H1 (cell line): ENCODE results near the gene CDH20. TPM values are rescaled to one million over a fixed set of nuclear protein-coding genes. Genes with fewer than 3 reads are reported as not detected.

ENCODE experiments used
- CTCF ChIA-PET: fragments of 300-600 bp; sonication (Branson Sonifier 250); formaldehyde crosslinking; loops from one replicate; lab custom pipeline; 2021; ENCODE audit not compliant: partially characterized antibody; lab: Charles Lee
- POLR2A ChIA-PET: fragments of 300-600 bp; sonication (Branson Sonifier 250); formaldehyde crosslinking; loops from one replicate; lab custom pipeline; 2021; ENCODE audit warnings: inconsistent platforms; ENCODE audit not compliant: partially characterized antibody; lab: Charles Lee
- DNase-seq, 2 experiments: peaks; one replicate each; pipeline versions ENCODE4 v3.0.0 to v3.0.0-alpha.2; 2010 to 2022; ENCODE audit warnings: low spot score in 2 of 2, low read depth in 1 of 2, mixed read lengths in 1 of 2
- FAIRE-seq: peaks from 2 replicates; lab custom pipeline; 2011; peaks lifted over from hg19 to GRCh38; lab: Jason Lieb, UNC
- H2AFZ ChIP-seq: 2 replicates; pipeline ENCODE4 v1.8.1; 2012; ENCODE audit warnings: low read length, inconsistent platforms
- H2AK5ac ChIP-seq: 2 replicates; pipeline ENCODE4 v1.6.1; 2013; ENCODE audit warnings: low read depth, low read length
- H2BK120ac ChIP-seq: replicated peaks from 2 replicates; pipeline ENCODE3; 2013; ENCODE audit warnings: low read depth, low read length, inconsistent platforms
- H2BK12ac ChIP-seq: 2 replicates; pipeline ENCODE4 v1.6.1; 2013; ENCODE audit warnings: low read depth, low read length
- H2BK15ac ChIP-seq: 2 replicates; pipeline ENCODE4 v1.6.1; 2013; ENCODE audit warnings: low read length
- H2BK20ac ChIP-seq: 2 replicates; pipeline ENCODE4 v1.6.1; 2013; ENCODE audit warnings: low read length
- H2BK5ac ChIP-seq: 2 replicates; pipeline ENCODE4 v1.6.1; 2013; ENCODE audit warnings: low read depth, low read length
- H3K14ac ChIP-seq: 2 replicates; pipeline ENCODE4 v1.6.1; 2013; ENCODE audit warnings: inconsistent platforms; ENCODE audit not compliant: insufficient read length
- H3K18ac ChIP-seq: 2 replicates; pipeline ENCODE4 v1.6.1; 2013; ENCODE audit warnings: low read length; ENCODE audit errors: extremely low read depth
- H3K23ac ChIP-seq: 2 replicates; pipeline ENCODE4 v1.6.1; 2013; ENCODE audit warnings: inconsistent platforms; ENCODE audit not compliant: insufficient read length
- H3K23me2 ChIP-seq: 2 replicates; pipeline ENCODE4 v1.6.1; 2013; ENCODE audit warnings: low read depth, low read length
- H3K27ac ChIP-seq: 2 replicates; pipeline ENCODE4 v1.6.1; 2011; ENCODE audit warnings: low read depth, low read length, inconsistent platforms
- H3K27me3 ChIP-seq, 4 experiments: replicated peaks in 1 of 4; 1 replicate in 1 of 4; 2 replicates in 3 of 4; pipeline versions ENCODE4 v1.6.1 to v1.8.1; 2011 to 2013; ENCODE audit warnings: low read length in 3 of 4, mild to moderate bottlenecking in 3 of 4, inconsistent platforms in 2 of 4, mixed read lengths in 2 of 4, moderate library complexity in 1 of 4; ENCODE audit not compliant: control insufficient read depth in 3 of 4, insufficient read depth in 3 of 4; ENCODE audit errors: extremely low read depth in 1 of 4
- H3K36me3 ChIP-seq, 4 experiments: 2 replicates each; pipeline versions ENCODE4 v1.6.1 to v1.8.1; 2011 to 2013; ENCODE audit warnings: mild to moderate bottlenecking in 4 of 4, low read length in 3 of 4, moderate library complexity in 2 of 4, control low read depth in 1 of 4, inconsistent platforms in 1 of 4; ENCODE audit not compliant: insufficient read depth in 4 of 4, control insufficient read depth in 2 of 4
- H3K4ac ChIP-seq: replicated peaks from 2 replicates; pipeline ENCODE3; 2013; ENCODE audit warnings: low read length, low read depth, mixed read lengths, inconsistent platforms; ENCODE audit not compliant: insufficient read length
- H3K4me1 ChIP-seq, 4 experiments: replicated peaks in 1 of 4; 1 replicate in 1 of 4; 2 replicates in 3 of 4; pipeline versions ENCODE4 v1.6.1 to v1.8.1; 2011 to 2013; ENCODE audit warnings: low read length in 3 of 4, inconsistent platforms in 2 of 4, mixed read lengths in 1 of 4; ENCODE audit not compliant: insufficient read depth in 4 of 4, control insufficient read depth in 3 of 4
- H3K4me2 ChIP-seq, 2 experiments: 2 replicates each; pipeline versions ENCODE4 v1.6.1 to v1.8.1; 2011 to 2013; ENCODE audit warnings: low read depth in 2 of 2, low read length in 2 of 2, control low read depth in 1 of 2, inconsistent platforms in 1 of 2, mild to moderate bottlenecking in 1 of 2; ENCODE audit not compliant: insufficient read depth in 1 of 2
- H3K4me3 ChIP-seq, 4 experiments: fragments of 200-600, 300-600 bp in 1 of 4; sonication (generic), shearing (Covaris generic), sonication (Bioruptor Twin) in 1 of 4; 2 replicates each; pipeline versions ENCODE4 v1.5.1 to v1.8.1; 2011 to 2016; ENCODE audit warnings: low read length in 4 of 4, low read depth in 3 of 4, control low read depth in 2 of 4, inconsistent platforms in 2 of 4, mild to moderate bottlenecking in 2 of 4, mixed read lengths in 1 of 4, moderate library complexity in 1 of 4; ENCODE audit not compliant: insufficient read depth in 2 of 4; ENCODE audit errors: extremely low read depth in 1 of 4
- H3K56ac ChIP-seq: replicated peaks from 2 replicates; pipeline ENCODE3; 2013; ENCODE audit warnings: low read depth, mild to moderate bottlenecking, mixed read lengths, low read length, inconsistent platforms; ENCODE audit not compliant: insufficient read length
- H3K79me1 ChIP-seq: 2 replicates; pipeline ENCODE4 v1.6.1; 2013; ENCODE audit warnings: low read depth, low read length, control low read depth
- H3K79me2 ChIP-seq, 2 experiments: 2 replicates each; pipeline versions ENCODE4 v1.6.1 to v1.8.1; 2012 to 2013; ENCODE audit warnings: low read length in 2 of 2, mild to moderate bottlenecking in 2 of 2, inconsistent platforms in 1 of 2; ENCODE audit not compliant: insufficient read depth in 2 of 2, control insufficient read depth in 1 of 2
- H3K9ac ChIP-seq, 4 experiments: replicated peaks in 1 of 4; 1 replicate in 1 of 4; 2 replicates in 3 of 4; pipeline versions ENCODE4 v1.6.1 to v1.8.1; 2011 to 2013; ENCODE audit warnings: low read depth in 3 of 4, low read length in 3 of 4, control low read depth in 2 of 4, mild to moderate bottlenecking in 2 of 4, moderate library complexity in 2 of 4, inconsistent platforms in 1 of 4; ENCODE audit errors: extremely low read depth in 1 of 4
- H3K9me3 ChIP-seq, 2 experiments: 2 replicates each; pipeline versions ENCODE4 v1.6.1 to v1.8.1; 2012 to 2013; ENCODE audit warnings: mild to moderate bottlenecking in 2 of 2, moderate library complexity in 2 of 2, control low read depth in 1 of 2, inconsistent platforms in 1 of 2, low read depth in 1 of 2, low read length in 1 of 2, mixed read lengths in 1 of 2; ENCODE audit not compliant: insufficient read depth in 2 of 2
- H4K20me1 ChIP-seq, 2 experiments: replicated peaks in 1 of 2; 2 replicates each; pipeline versions ENCODE3 to v1.8.1; 2011 to 2013; ENCODE audit warnings: inconsistent platforms in 2 of 2, low read length in 2 of 2, mild to moderate bottlenecking in 1 of 2; ENCODE audit not compliant: insufficient read depth in 2 of 2, control insufficient read depth in 1 of 2
- H4K5ac ChIP-seq: 2 replicates; pipeline ENCODE4 v1.6.1; 2013; ENCODE audit warnings: low read length, low read depth, mixed read lengths, inconsistent platforms; ENCODE audit not compliant: insufficient read length
- H4K8ac ChIP-seq: 2 replicates; pipeline ENCODE4 v1.8.0; 2013; ENCODE audit warnings: mild to moderate bottlenecking, moderate library complexity, low read length, inconsistent platforms; ENCODE audit not compliant: insufficient read depth; ENCODE audit errors: extremely low read depth
- H4K91ac ChIP-seq: replicated peaks from 2 replicates; pipeline ENCODE3; 2013; ENCODE audit warnings: low read length, mixed read lengths, inconsistent platforms; ENCODE audit not compliant: insufficient read length
- NRF1 ChIP-seq: IDR thresholded peaks from 2 replicates; pipeline ENCODE4 v1.6.1; 2011; ENCODE audit warnings: mild to moderate bottlenecking, low read depth, low read length, improper control_type of control experiment
- POLR2A ChIP-seq, 2 experiments: IDR thresholded peaks; 1 replicate in 1 of 2; 2 replicates in 1 of 2; pipeline ENCODE4 v1.6.1; 2011; ENCODE audit warnings: low read depth in 2 of 2, low read length in 2 of 2, mild to moderate bottlenecking in 2 of 2; ENCODE audit errors: control extremely low read depth in 1 of 2
- YY1 ChIP-seq: IDR thresholded peaks from 2 replicates; pipeline ENCODE4 v1.6.1; 2011; ENCODE audit warnings: low read depth, mild to moderate bottlenecking, low read length
- WGBS, 2 experiments: shearing (Covaris generic) in 1 of 2; methylation state at CpG; one replicate each; pipeline versions ENCODE4 v1.1.6 to v1.1.7; 2013 to 2015; ENCODE audit warnings: low lambda C conversion rate in 2 of 2, mixed read lengths in 2 of 2, inconsistent platforms in 1 of 2, low coverage in 1 of 2, missing lambda C conversion rate in 1 of 2; ENCODE audit not compliant: insufficient replicate concordance in 2 of 2, insufficient coverage in 1 of 2, insufficient read length in 1 of 2; ENCODE audit errors: extremely low coverage in 1 of 2, missing lambda C conversion rate in 1 of 2; 5-methylcytosine and 5-hydroxymethylcytosine counted together
- polyA plus RNA-seq, 7 experiments: library from polyadenylated mRNA; depleted of rRNA in 3 of 7; stranded (reverse) in 5 of 7; unstranded in 2 of 7; fragments of >200 nt in 5 of 7; fragments of 200-250 nt in 2 of 7; gene quantifications; 1 replicate in 5 of 7; 2 replicates in 1 of 7; 4 replicates in 1 of 7; pipeline versions ENCODE4 v1.2.1 to v1.2.3, GENCODE V29; 2011 to 2013; ENCODE audit warnings: missing spikeins in 2 of 7, mixed read lengths in 2 of 7
- total RNA-seq: library from RNA; stranded (reverse); fragmentation: NEBNext Ultra II Directional; extraction: Animal tissue kit (Norgen Biotek cat#: 25700); gene quantifications from 2 replicates; pipeline ENCODE4 v1.2.1, GENCODE V29; 2021

The CDH20 gene
- total and polyA plus RNA-seq, 2 of the 8 experiments (the other 6 are each of a cell fraction or from before 2014, with no cell fraction given): 0.07 to 0.12 TPM

- ChIA-PET CTCF (no interaction called here), POLR2A (no interaction called here)
- H3K9me3 ChIP-seq: no peaks in the 10 kb centered on the region
- no peak overlapping the region for H3K18ac ChIP-seq
- H3K23me2 ChIP-seq: no peaks in the 10 kb centered on the region; the same call in 1 of the 2 replicates
- H3K4me1 ChIP-seq: peaks cover 0 to 5% (median 0%) of the 10 kb centered on the region in 4 experiments; a peak in 1 of 7 replicates
- no peak overlapping the region for H2BK12ac ChIP-seq
- no peak overlapping the region for H2BK5ac ChIP-seq
- DNase-seq (no peak), FAIRE-seq (no peak)
- no peaks in the 10 kb centered on the region for H3K36me3 ChIP-seq
- H2BK120ac ChIP-seq: no peak overlapping the region
- no peaks in the 10 kb centered on the region for H3K79me1 ChIP-seq
- no peak overlapping the region for H4K5ac ChIP-seq
- no peak overlapping the region for H3K9ac ChIP-seq
- 88% methylated on average over 3 of the region's 4 CpGs; no CpG with 5 or more reads in 1 of the 2 experiments for WGBS, 2 experiments
- no peaks in the 10 kb centered on the region for H3K79me2 ChIP-seq
- no peaks in the 10 kb centered on the region for H4K20me1 ChIP-seq
- H2AK5ac ChIP-seq: no peak overlapping the region
- H2AFZ ChIP-seq: no peak overlapping the region
- no peak overlapping the region for H3K23ac ChIP-seq
- no peak overlapping the region for H3K56ac ChIP-seq
- no peak overlapping the region for H3K27ac ChIP-seq
- no peaks in the 10 kb centered on the region for H3K27me3 ChIP-seq
- no peak overlapping the region for H4K8ac ChIP-seq
- H3K14ac ChIP-seq: no peak overlapping the region
- no peak overlapping the region for H4K91ac ChIP-seq
- no peak overlapping the region for H2BK20ac ChIP-seq
- H3K4ac ChIP-seq: no peak overlapping the region
- no peak overlapping the region for H3K4me2 ChIP-seq
- H3K4me3 ChIP-seq: no peak overlapping the region
- H2BK15ac ChIP-seq: no peak overlapping the region
- no peak for TF ChIP-seq YY1
- TF ChIP-seq POLR2A (IDR thresholded peaks at IDR 0.05; ENCODE audit: control extremely low read depth in 1 of 2, low read depth in 2 of 2, low read length in 2 of 2): no peak
- TF ChIP-seq NRF1: no peak
Observed at GRCh38 chr18:61286867-61287266, 46.4 kb upstream of the CDH20 start.
